ENCODE results near the gene NAA40.

NAA40 gene

GRCh38 chr11:63903884-63904283 is 34.9 kb upstream of the NAA40 start:
- H3K36me3 ChIP-seq, result peaks cover 73 to 95% (median 80%) of the 10 kb centered on the region in 11 experiments
- no peaks in the 10 kb centered on the region for H3K9me3 ChIP-seq (replicated peaks in 1 of 11)
- no peak overlapping the region for H3K4me2 ChIP-seq
- H3K27me3 ChIP-seq, result no peaks in the 10 kb centered on the region
- H3K4me3 ChIP-seq, result no peak overlapping the region
- no peak overlapping the region for H3K27ac ChIP-seq
- peaks cover 15 to 94% (median 41%) of the 10 kb centered on the region in 11 experiments; a peak in 21 of 22 replicates for H4K20me1 ChIP-seq
- H3K4me1 ChIP-seq, result peaks cover 34 to 39% (median 37%) of the 10 kb centered on the region in 10 experiments
- H3K9ac ChIP-seq, result peak overlapping the region in 1 of 11 experiments; percentile 42; a peak in 1 of 22 replicates
- no peak for TF ChIP-seq Cebpa-rat (IDR thresholded peaks at IDR 0.05)

DNA sequence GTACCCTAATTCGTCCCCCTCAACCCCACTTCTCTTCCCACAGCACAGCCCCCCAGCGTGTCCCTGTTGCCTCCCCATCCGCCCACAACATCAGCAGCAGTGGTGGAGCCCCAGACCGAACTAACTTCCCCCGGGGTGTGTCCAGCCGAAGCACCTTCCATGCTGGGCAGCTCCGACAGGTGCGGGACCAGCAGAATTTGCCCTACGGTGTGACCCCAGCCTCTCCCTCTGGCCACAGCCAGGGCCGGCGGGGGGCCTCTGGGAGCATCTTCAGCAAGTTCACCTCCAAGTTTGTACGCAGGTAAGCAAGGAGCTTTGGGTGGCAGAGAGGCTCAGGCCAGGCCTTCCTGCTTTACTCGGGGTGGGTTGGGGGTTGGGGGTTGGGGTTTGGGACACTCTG is 34.1 kb upstream of the NAA40 start:
- Histone ChIP-seq H3K9ac (no peak overlapping the region), H3K9me3 (replicated peaks in 1 of 11) (no peaks in the 10 kb centered on the region), H3K27me3 (no peaks in the 10 kb centered on the region), H3K36me3 (peaks cover 64 to 91% (median 74%) of the 10 kb centered on the region in 11 experiments), H4K20me1 (peaks cover 19 to 94% (median 42%) of the 10 kb centered on the region in 11 experiments; a peak in 21 of 22 replicates), H3K4me2 (no peak overlapping the region), H3K4me3 (no peak overlapping the region), H3K4me1 (peaks cover 42 to 48% (median 46%) of the 10 kb centered on the region in 10 experiments), H3K27ac (no peak overlapping the region)
- no peak for TF ChIP-seq Cebpa-rat (IDR thresholded peaks at IDR 0.05)

GRCh38 chr11:63905179-63905578 is 33.6 kb upstream of the NAA40 start:
- no peak overlapping the region for H3K27ac ChIP-seq
- TF ChIP-seq Cebpa-rat (IDR thresholded peaks at IDR 0.05), result no peak
- H3K9me3 ChIP-seq (replicated peaks in 1 of 11), result no peaks in the 10 kb centered on the region
- H3K4me1 ChIP-seq, result peaks cover 47 to 52% (median 50%) of the 10 kb centered on the region in 10 experiments
- H3K4me2 ChIP-seq, result peak overlapping the region in 5 of 11 experiments; percentile 7 to 66 (median 26); a peak in 7 of 22 replicates
- peak overlapping the region in 6 of 11 experiments; percentile 13 to 50 (median 18); a peak in 5 of 22 replicates for H3K9ac ChIP-seq
- no peak overlapping the region for H3K4me3 ChIP-seq
- peaks cover 60 to 86% (median 70%) of the 10 kb centered on the region in 11 experiments for H3K36me3 ChIP-seq
- H3K27me3 ChIP-seq, result no peaks in the 10 kb centered on the region
- peaks cover 19 to 94% (median 43%) of the 10 kb centered on the region in 11 experiments; a peak in 21 of 22 replicates for H4K20me1 ChIP-seq

DNA sequence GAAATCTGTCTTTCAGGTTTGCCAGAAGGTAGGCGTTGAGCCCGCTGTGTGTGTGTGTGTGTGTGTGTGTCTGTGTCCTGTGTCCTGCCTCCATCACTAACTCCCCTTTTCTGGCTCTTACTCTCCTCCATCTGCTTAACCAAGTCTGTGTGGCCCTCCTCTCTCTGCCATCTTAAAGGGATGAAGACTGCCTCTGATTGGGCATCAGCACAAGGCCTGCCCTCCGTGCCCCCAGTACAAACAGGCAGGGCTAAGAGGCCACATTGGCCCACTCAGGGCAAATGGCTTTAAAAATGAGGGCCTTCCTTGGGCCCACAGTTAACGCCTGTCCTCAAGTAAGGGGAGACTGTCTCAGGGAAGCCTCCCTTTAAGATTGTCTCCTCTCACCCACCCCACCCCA is 32.7 kb upstream of the NAA40 start:
- no peaks in the 10 kb centered on the region for H3K9me3 ChIP-seq (replicated peaks in 1 of 11)
- peak overlapping the region in 6 of 11 experiments; percentile 13 to 50 (median 37); a peak in 5 of 22 replicates for H3K9ac ChIP-seq
- H3K4me1 ChIP-seq, result peaks cover 56 to 61% (median 59%) of the 10 kb centered on the region in 10 experiments
- no peaks in the 10 kb centered on the region for H3K27me3 ChIP-seq
- peaks cover 19 to 94% (median 45%) of the 10 kb centered on the region in 11 experiments; a peak in 21 of 22 replicates for H4K20me1 ChIP-seq
- TF ChIP-seq Cebpa-rat (IDR thresholded peaks at IDR 0.05), result no peak
- no peak overlapping the region for H3K4me3 ChIP-seq
- H3K27ac ChIP-seq, result no peak overlapping the region
- H3K4me2 ChIP-seq, result peak overlapping the region in 5 of 11 experiments; percentile 18 to 66 (median 42); a peak in 9 of 22 replicates
- H3K36me3 ChIP-seq, result peaks cover 51 to 77% (median 61%) of the 10 kb centered on the region in 11 experiments

DNA sequence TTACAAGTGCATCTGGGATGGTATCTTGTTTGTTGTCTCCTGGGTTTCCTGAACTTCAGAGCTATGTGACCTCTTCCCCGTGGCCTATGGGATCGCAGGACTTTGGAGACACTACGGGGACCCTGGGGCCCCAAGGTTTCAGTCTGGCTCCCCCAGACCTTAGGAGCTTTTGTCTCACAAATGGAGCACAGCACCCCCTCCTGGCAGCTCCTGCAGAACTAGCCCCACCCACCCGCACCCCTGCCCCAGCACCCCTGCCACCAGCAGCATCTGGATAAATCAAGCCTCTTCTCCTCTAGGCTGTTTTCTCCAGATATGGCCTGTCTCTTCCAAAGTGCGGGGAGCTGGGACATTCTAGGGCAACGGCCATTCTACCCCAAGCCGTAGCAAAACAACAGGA is 32.2 kb upstream of the NAA40 start:
- no peak overlapping the region; a peak in 1 of 20 replicates for H3K4me3 ChIP-seq
- H3K9ac ChIP-seq, result peak overlapping the region in 6 of 11 experiments; percentile 20 to 46 (median 34); a peak in 4 of 22 replicates
- H3K27me3 ChIP-seq, result no peaks in the 10 kb centered on the region
- peak overlapping the region in 4 of 11 experiments; percentile 25 to 48 (median 41); a peak in 3 of 22 replicates for H3K27ac ChIP-seq
- H4K20me1 ChIP-seq, result peaks cover 19 to 94% (median 47%) of the 10 kb centered on the region in 11 experiments; a peak in 21 of 22 replicates
- no peak for TF ChIP-seq Cebpa-rat (IDR thresholded peaks at IDR 0.05)
- H3K36me3 ChIP-seq, result peaks cover 46 to 72% (median 56%) of the 10 kb centered on the region in 11 experiments
- H3K9me3 ChIP-seq (replicated peaks in 1 of 11), result no peaks in the 10 kb centered on the region
- H3K4me1 ChIP-seq, result peaks cover 61 to 66% (median 64%) of the 10 kb centered on the region in 10 experiments
- H3K4me2 ChIP-seq, result peak overlapping the region; percentile 85 to 96 (median 90)

DNA sequence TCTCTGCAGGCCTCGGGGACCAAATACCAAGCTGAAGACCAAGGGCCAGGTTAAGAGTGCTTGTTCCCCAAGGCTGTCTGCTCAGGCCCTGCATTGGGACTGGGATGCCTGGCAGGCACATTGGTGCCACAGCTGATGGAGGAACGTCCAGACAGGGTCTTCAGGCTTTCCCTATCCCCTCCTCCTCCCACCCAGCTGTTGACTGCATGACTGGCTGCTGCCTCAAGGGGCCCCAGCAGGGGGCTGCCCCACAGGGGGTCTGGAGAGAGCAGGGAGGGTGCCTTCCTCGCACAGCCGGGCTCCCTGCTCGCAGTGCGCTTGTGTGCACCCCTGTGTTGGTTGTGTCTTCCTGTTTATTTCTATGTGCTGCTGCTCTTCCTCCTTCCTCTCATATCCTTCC is 31.7 kb upstream of the NAA40 start:
- H3K9ac ChIP-seq, result peak overlapping the region in 9 of 11 experiments; percentile 20 to 53 (median 35); a peak in 10 of 22 replicates
- H4K20me1 ChIP-seq, result peaks cover 19 to 90% (median 45%) of the 10 kb centered on the region in 11 experiments; a peak in 21 of 22 replicates
- no peak overlapping the region; a peak in 1 of 20 replicates for H3K4me3 ChIP-seq
- no peaks in the 10 kb centered on the region for H3K9me3 ChIP-seq (replicated peaks in 1 of 11)
- no peaks in the 10 kb centered on the region for H3K27me3 ChIP-seq
- H3K27ac ChIP-seq, result peak overlapping the region in 4 of 11 experiments; percentile 25 to 48 (median 41); a peak in 4 of 22 replicates
- H3K36me3 ChIP-seq, result peaks cover 42 to 69% (median 51%) of the 10 kb centered on the region in 11 experiments
- peaks cover 62 to 68% (median 66%) of the 10 kb centered on the region in 10 experiments for H3K4me1 ChIP-seq
- peak overlapping the region; percentile 85 to 96 (median 90) for H3K4me2 ChIP-seq
- no peak for TF ChIP-seq Cebpa-rat (IDR thresholded peaks at IDR 0.05)

DNA sequence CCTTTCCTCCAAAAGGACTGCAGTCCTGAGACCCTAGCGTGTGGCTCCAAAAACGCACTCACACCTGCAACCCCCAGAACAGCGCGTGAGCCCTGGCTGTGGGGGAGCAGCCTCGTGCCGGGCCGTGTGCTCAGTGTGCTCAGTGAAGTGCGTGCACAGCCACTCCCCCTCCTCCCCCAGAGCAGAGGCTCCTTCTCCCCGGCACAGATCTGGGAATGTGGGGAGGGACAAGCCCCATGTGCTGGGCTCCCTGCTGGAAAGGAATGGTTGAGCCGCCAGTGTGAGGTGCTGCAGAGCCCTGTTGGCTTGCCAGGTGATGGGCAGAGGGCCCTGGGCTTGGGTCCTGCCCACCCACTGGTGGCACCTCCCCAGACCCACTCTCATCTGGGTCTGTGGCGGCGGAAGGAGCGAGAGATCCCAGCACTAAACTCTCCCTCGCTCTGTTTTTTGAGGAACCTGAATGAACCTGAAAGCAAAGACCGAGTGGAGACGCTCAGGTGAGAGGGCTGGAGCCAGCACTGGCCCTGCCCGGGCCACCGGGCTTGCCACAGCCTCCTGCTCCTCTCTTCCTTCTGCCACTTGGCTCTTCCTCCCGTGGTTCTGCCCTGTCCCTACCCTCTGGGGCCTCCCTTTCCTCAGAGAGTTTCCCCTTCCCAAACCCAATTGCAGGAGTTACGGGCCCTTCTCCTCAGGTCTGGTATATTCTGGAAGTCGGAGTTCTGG is 30.8 kb upstream of the NAA40 start:
- H3K27me3 ChIP-seq, result no peaks in the 10 kb centered on the region
- peak overlapping the region; percentile 4 to 70 (median 60); a peak in 18 of 22 replicates for H3K9ac ChIP-seq
- peaks cover 42 to 68% (median 47%) of the 10 kb centered on the region in 11 experiments for H3K36me3 ChIP-seq
- peak overlapping the region in 8 of 11 experiments; percentile 5 to 70 (median 60); a peak in 15 of 22 replicates for H3K27ac ChIP-seq
- H4K20me1 ChIP-seq, result peaks cover 21 to 89% (median 46%) of the 10 kb centered on the region in 11 experiments; a peak in 21 of 22 replicates
- peaks cover 62 to 75% (median 73%) of the 10 kb centered on the region in 10 experiments for H3K4me1 ChIP-seq
- peak overlapping the region in 8 of 10 experiments; percentile 8 to 53 (median 27); a peak in 5 of 20 replicates for H3K4me3 ChIP-seq
- no peak for TF ChIP-seq Cebpa-rat (IDR thresholded peaks at IDR 0.05)
- H3K4me2 ChIP-seq, result peak overlapping the region; percentile 85 to 96 (median 90)
- no peaks in the 10 kb centered on the region for H3K9me3 ChIP-seq (replicated peaks in 1 of 11)

GRCh38 chr11:63908631-63909401 is 30.0 kb upstream of the NAA40 start:
- peaks cover 21 to 85% (median 47%) of the 10 kb centered on the region in 11 experiments for H4K20me1 ChIP-seq
- no peaks in the 10 kb centered on the region for H3K27me3 ChIP-seq
- peak overlapping the region in 9 of 10 experiments; percentile 8 to 53 (median 29); a peak in 9 of 20 replicates for H3K4me3 ChIP-seq
- H3K27ac ChIP-seq, result peak overlapping the region in 9 of 11 experiments; percentile 5 to 70 (median 59); a peak in 15 of 22 replicates
- H3K36me3 ChIP-seq, result peaks cover 33 to 65% (median 43%) of the 10 kb centered on the region in 11 experiments
- peak overlapping the region; percentile 22 to 70 (median 60); a peak in 18 of 22 replicates for H3K9ac ChIP-seq
- H3K4me1 ChIP-seq, result peaks cover 62 to 78% (median 73%) of the 10 kb centered on the region in 10 experiments
- peak overlapping the region; percentile 85 to 96 (median 90) for H3K4me2 ChIP-seq
- H3K9me3 ChIP-seq (replicated peaks in 1 of 11), result no peaks in the 10 kb centered on the region
- TF ChIP-seq Cebpa-rat (IDR thresholded peaks at IDR 0.05), result no peak

Measured in BLaER1 treated with 17β-estradiol and CSF1 and Interleukin-3, amounts not matched to agents 10 nM and 100 nM (cell line).